Left lung (tissue), 10 donors: ENCODE data around the gene FRMD4A. TPM values are rescaled to one million over a fixed set of nuclear protein-coding genes. Genes with fewer than 3 reads are reported as not detected.

Source experiments
- ATAC-seq: fragments of 200-7000 bp; cut with Tn5 transposase; one replicate; pipeline ENCODE4 v1.9.1; 2020; ENCODE audit warnings: moderate library complexity
- DNase-seq, 4 donors: peaks; one replicate each; pipeline ENCODE4 v3.0.0-alpha.2; 2013 to 2020
- H3K27ac ChIP-seq, 2 donors: fragments of 200-600 bp; sonication (generic) in 1 of 2; one replicate each; pipeline versions ENCODE4 v1.5.0 to v1.8.0; 2020 to 2021
- H3K27me3 ChIP-seq, 2 donors: fragments of 200-600 bp; sonication (generic) in 1 of 2; one replicate each; pipeline versions ENCODE4 v1.5.0 to v1.8.0; 2020 to 2021
- H3K36me3 ChIP-seq, 2 donors: fragments of 200-600 bp; sonication (generic) in 1 of 2; one replicate each; pipeline versions ENCODE4 v1.5.0 to v1.8.0; 2020 to 2021
- H3K4me1 ChIP-seq, 2 donors: fragments of 200-600 bp; one replicate each; pipeline ENCODE4 v1.8.0; 2021
- H3K4me3 ChIP-seq, 2 donors: fragments of 200-600 bp; sonication (generic) in 1 of 2; one replicate each; pipeline versions ENCODE4 v1.5.0 to v1.8.0; 2020 to 2021; ENCODE audit warnings: mild to moderate bottlenecking in 1 of 2
- H3K9me3 ChIP-seq, 2 donors: fragments of 200-600 bp; sonication (generic) in 1 of 2; one replicate each; pipeline versions ENCODE4 v1.5.0 to v1.8.0; 2020 to 2021
- intact Hi-C, 2 donors: fragments of 100-400 bp; cut with DNase I; formaldehyde crosslinking; loops; one replicate each; pipeline versions ENCODE4 v1.11.2 to v1.14.2; 2022
- polyA plus RNA-seq, 6 donors: library from polyadenylated mRNA; unstranded; fragments of 120-200 nt; gene quantifications; one replicate each; pipeline ENCODE4 v1.2.1, GENCODE V29; 2013; ENCODE audit not compliant: insufficient read length in 6 of 6
- total RNA-seq, 2 donors: library from RNA; stranded (reverse); fragmentation: NEBNext Ultra II Directional; extraction: Animal tissue kit (Norgen Biotek cat#: 25700); gene quantifications; one replicate each; pipeline ENCODE4 v1.2.1, GENCODE V29; 2021
- TF ChIP-seq, protein P1 (sequence below), 2 donors: fragments of 200-600 bp; sonication (generic) in 1 of 2; IDR thresholded peaks; one replicate each; pipeline versions ENCODE4 v1.5.0 to v1.8.0; 2021; ENCODE audit warnings: antibody characterized with exemption in 2 of 2
- donor health status: DM: no; HTN: yes; CAD: no.
- donor health status: DM: no; HTN: no; CAD: no.

The FRMD4A gene
- total and polyA plus RNA-seq, 8 donors, result 33.9 to 62.8 (median 57.0) TPM

DNA sequence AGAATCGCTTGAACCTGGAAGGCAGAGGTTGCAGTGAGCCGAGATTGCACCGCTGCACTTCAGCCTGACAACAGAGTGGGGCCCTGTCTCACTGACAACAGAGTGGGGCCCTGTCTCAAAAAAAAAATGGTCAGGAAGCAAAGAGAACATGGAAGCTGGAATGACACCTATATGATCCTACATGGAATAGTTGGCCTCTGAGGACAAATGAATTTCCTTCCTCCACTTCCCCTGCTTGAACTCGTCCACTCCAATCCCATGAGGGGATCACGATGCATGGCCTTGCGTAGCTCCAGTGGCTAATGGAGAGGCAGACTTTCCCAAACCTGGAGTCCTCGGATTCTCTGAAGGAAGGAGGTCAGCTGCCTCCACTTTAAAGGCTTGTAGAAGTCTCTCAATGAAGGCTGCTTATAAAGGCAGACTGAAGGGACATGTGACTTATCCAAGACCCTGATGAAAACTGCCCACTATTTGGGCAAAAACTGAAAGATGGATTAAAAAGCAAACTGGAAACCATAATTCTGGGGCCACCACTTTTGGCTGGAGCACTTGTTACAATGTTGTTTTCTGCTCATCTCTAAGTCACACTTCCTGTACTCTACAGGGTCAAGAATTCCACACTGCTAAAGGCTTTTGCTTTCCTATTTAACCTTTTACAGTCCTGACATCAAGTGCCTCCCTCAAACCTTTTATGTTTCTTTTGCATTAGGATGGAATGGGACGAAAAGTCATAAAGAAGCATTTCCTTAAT lies 529.4 kb downstream of the FRMD4A start:
- TF ChIP-seq, protein P1, sequence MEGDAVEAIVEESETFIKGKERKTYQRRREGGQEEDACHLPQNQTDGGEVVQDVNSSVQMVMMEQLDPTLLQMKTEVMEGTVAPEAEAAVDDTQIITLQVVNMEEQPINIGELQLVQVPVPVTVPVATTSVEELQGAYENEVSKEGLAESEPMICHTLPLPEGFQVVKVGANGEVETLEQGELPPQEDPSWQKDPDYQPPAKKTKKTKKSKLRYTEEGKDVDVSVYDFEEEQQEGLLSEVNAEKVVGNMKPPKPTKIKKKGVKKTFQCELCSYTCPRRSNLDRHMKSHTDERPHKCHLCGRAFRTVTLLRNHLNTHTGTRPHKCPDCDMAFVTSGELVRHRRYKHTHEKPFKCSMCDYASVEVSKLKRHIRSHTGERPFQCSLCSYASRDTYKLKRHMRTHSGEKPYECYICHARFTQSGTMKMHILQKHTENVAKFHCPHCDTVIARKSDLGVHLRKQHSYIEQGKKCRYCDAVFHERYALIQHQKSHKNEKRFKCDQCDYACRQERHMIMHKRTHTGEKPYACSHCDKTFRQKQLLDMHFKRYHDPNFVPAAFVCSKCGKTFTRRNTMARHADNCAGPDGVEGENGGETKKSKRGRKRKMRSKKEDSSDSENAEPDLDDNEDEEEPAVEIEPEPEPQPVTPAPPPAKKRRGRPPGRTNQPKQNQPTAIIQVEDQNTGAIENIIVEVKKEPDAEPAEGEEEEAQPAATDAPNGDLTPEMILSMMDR (IDR thresholded peaks at IDR 0.05), result no peak
- DNase-seq (no peak), ATAC-seq (no peak)
- intact Hi-C loops, result no loop called here
- H3K27me3 ChIP-seq, result peaks cover 0 to 20% of the 10 kb centered on the region in 2 donors
- H3K36me3 ChIP-seq, result no peaks in the 10 kb centered on the region
- no peaks in the 10 kb centered on the region for H3K9me3 ChIP-seq
- H3K4me1 ChIP-seq, result peaks cover 0 to 3% of the 10 kb centered on the region in 2 donors
- H3K4me3 ChIP-seq, result no peak overlapping the region
- H3K27ac ChIP-seq, result no peak overlapping the region

DNA sequence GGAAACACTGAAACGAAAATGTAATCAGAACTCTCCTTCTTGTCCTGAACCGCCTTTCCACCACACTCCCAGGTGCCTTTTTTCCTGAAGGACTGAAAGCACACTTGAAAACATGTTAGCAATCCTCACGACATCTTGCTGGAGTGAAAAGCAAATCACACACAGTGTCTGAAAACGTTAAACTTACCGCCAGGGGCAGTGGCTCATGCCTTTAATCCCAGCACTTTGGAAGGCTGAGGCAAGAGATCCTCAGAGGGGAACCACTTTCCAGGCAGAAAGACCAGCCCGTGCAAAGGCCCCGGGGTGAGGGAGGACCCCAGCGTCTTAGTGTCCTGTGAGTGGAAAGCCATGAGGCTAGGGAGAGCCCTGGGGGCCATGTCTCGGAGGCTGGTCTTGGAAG lies 533.6 kb downstream of the FRMD4A start:
- intact Hi-C loops, result no loop called here
- Histone ChIP-seq H3K27me3 (peaks cover 0 to 6% of the 10 kb centered on the region in 2 donors), H3K9me3 (no peaks in the 10 kb centered on the region), H3K27ac (no peak overlapping the region), H3K4me1 (peaks cover 0 to 4% of the 10 kb centered on the region in 2 donors), H3K4me3 (no peak overlapping the region), H3K36me3 (no peaks in the 10 kb centered on the region)
- peak; percentile 81 for ATAC-seq
- TF ChIP-seq, protein P1 (IDR thresholded peaks at IDR 0.05), result no peak
- peak in 1 of 4 donors; percentile 59 for DNase-seq

DNA sequence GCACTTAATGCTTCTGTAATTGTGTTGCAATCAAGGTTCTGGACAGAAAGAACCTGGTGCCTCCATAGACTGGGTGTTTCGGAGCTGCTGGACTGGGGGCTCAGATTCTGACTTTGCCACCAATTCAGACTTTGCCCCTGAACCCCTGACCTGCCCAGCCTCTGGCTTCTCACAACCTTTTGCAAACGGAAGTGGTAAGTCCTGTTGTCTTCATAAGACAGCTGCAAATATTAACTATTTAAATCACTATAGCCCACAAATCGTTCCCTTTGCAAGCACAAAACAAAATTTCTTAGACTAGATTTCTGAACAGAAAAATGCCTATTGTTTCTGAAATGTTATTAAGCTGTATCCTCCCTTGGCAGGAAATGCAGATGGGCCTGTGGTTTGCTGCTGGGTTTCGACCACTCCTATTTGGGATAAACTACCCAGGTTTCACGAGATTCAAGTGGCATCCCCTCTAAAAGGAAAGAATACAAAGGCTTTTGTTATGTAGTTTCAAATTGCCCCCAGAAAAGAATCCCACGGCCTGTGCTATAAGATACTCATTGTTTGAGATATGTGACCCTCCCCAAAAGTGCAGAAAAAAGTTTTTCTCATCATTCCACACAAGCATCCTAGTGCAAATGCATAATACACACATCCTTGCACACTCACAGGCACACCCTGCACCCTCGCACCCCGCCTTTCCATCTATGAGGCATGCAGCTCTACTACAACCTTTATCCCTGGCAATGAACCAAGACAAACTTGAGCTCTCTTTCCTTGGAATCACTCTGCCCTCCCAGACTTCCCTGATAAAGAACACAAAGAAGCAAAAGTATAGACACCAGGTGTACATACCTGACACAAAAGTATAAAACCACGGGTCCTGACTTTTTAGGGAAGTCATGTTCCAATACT lies 534.8 kb downstream of the FRMD4A start:
- Histone ChIP-seq H3K27me3 (peaks cover 0 to 6% of the 10 kb centered on the region in 2 donors), H3K4me3 (no peak overlapping the region), H3K36me3 (no peaks in the 10 kb centered on the region), H3K9me3 (no peaks in the 10 kb centered on the region), H3K27ac (no peak overlapping the region), H3K4me1 (peaks cover 0 to 4% of the 10 kb centered on the region in 2 donors)
- ATAC-seq (peak; percentile 19), DNase-seq (no peak)
- TF ChIP-seq, protein P1 (IDR thresholded peaks at IDR 0.05), result no peak
- intact Hi-C loops, result no loop called here

DNA sequence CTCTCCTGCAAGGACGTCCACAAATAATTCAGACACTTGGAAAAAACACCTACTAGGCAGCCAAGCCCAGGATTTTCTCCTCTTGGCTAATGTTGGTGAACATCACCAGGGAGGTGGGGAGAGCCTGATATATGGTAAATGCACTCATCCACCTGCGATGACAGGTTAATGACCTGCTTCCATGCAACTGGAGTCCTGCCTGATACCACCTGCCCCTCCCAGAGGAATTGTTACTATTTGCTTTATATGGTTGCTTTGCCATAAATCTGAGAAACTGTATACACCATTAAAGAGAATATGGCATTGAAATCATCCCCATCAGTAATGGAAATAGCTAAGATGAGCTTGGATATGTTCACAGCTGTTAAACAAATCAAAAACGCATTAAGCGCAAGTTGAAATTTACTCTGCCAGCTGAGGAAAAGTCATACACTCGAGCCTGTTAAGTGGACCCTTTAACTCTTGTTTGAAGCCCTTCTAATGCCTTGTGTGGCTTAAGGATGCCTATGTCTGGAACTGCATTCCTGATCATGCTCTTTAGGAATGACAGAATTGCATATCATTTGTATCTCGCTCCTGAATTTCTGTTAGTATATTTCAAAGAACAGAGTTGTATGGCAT lies 535.6 kb downstream of the FRMD4A start:
- TF ChIP-seq, protein P1 (IDR thresholded peaks at IDR 0.05), result no peak
- intact Hi-C loops, result no loop called here
- ATAC-seq, result peak; percentile 41
- no peak overlapping the region for H3K4me3 ChIP-seq
- H3K4me1 ChIP-seq, result peaks cover 0 to 4% of the 10 kb centered on the region in 2 donors
- DNase-seq, result peak in 2 of 4 donors; percentile 66 to 71
- no peaks in the 10 kb centered on the region for H3K36me3 ChIP-seq
- no peaks in the 10 kb centered on the region for H3K9me3 ChIP-seq
- no peak overlapping the region for H3K27ac ChIP-seq
- peaks cover 0 to 6% of the 10 kb centered on the region in 2 donors for H3K27me3 ChIP-seq
